Left lobe of liver (tissue), 2 donors: ENCODE results near the gene MINDY2. TPM values are rescaled to one million over a fixed set of nuclear protein-coding genes. Genes with fewer than 3 reads are reported as not detected.
A peak's percentile ranks its signal among the peaks of the same experiment; 100 is the strongest.

ENCODE experiments used
- ATAC-seq: fragments of 200-7000 bp; cut with Tn5 transposase; one replicate; pipeline ENCODE4 v1.9.1; 2020; ENCODE audit warnings: mild to moderate bottlenecking, moderate library complexity
- DNase-seq: peaks from one replicate; pipeline ENCODE4 v3.0.0-alpha.2; 2020; ENCODE audit warnings: low spot score
- total RNA-seq: library from RNA; stranded (reverse); gene quantifications from one replicate; pipeline ENCODE4 v1.2.1, GENCODE V29; 2021
- donor health status: DM: no; HTN: no; CAD: no; lungs with moderate emphysema.
- donor health status: DM: no; HTN: yes; CAD: no.

MINDY2 gene
- total RNA-seq, result 5.5 TPM

- ATAC-seq (peak; percentile 93), DNase-seq (peak; percentile 99)
Observed at GRCh38 chr15:58770857-58771620, at the start of gene MINDY2. MINDY2 (plus strand) TSS chr15:58771302; CDS start chr15:58771396, 94 bp downstream.

- ATAC-seq, result no peak
- DNase-seq, result no peak
Observed at GRCh38 chr15:58724466-58724865, 46.6 kb upstream of the MINDY2 start.

GRCh38 chr15:58726867-58727266, 44.2 kb upstream of the MINDY2 start:
- DNase-seq, result no peak

GRCh38 chr15:58731756-58732535, 39.2 kb upstream of the MINDY2 start:
- no peak for DNase-seq

More at GRCh38 chr15:58726867-58727266, 44.2 kb upstream of the MINDY2 start:
- ATAC-seq, result no peak

GRCh38 chr15:58732625-58733363, 38.3 kb upstream of the MINDY2 start:
- no peak for ATAC-seq
- no peak for DNase-seq

More at GRCh38 chr15:58731756-58732535, 39.2 kb upstream of the MINDY2 start:
- ATAC-seq, result no peak

GRCh38 chr15:58734859-58735258, 36.2 kb upstream of the MINDY2 start:
- ATAC-seq (peak; percentile 67), DNase-seq (no peak)

GRCh38 chr15:58736018-58736643, 35.0 kb upstream of the MINDY2 start:
- ATAC-seq, result no peak
- DNase-seq, result no peak

- DNase-seq (no peak), ATAC-seq (no peak)
Observed at GRCh38 chr15:58737298-58737697, 33.8 kb upstream of the MINDY2 start.

- DNase-seq (no peak), ATAC-seq (peak; percentile 59)
Observed at GRCh38 chr15:58738046-58738707, 32.9 kb upstream of the MINDY2 start.

GRCh38 chr15:58740436-58740835, 30.7 kb upstream of the MINDY2 start:
- no peak for ATAC-seq
- no peak for DNase-seq

GRCh38 chr15:58741032-58741431, 30.1 kb upstream of the MINDY2 start:
- DNase-seq (no peak), ATAC-seq (no peak)

- peak; percentile 49 for ATAC-seq
Observed at GRCh38 chr15:58742022-58742813, 28.9 kb upstream of the MINDY2 start.

GRCh38 chr15:58742819-58743502, 28.1 kb upstream of the MINDY2 start:
- ATAC-seq, result peak; percentile 69
- no peak for DNase-seq

More at GRCh38 chr15:58742022-58742813, 28.9 kb upstream of the MINDY2 start:
- no peak for DNase-seq

GRCh38 chr15:58746174-58746573, 24.9 kb upstream of the MINDY2 start:
- ATAC-seq (no peak), DNase-seq (no peak)

GRCh38 chr15:58748040-58748851, 22.9 kb upstream of the MINDY2 start:
- ATAC-seq (no peak), DNase-seq (no peak)

- DNase-seq, result peak; percentile 68
- ATAC-seq, result peak; percentile 48
Observed at GRCh38 chr15:58748852-58749531, 22.1 kb upstream of the MINDY2 start.
